Stimulated activated CD4-positive, alpha-beta T cell treated with anti-CD3 and anti-CD28 coated beads, Interleukin-4, amount 100 ng/mL, for 1 hour (primary cell): ENCODE measurements around the gene APBB1IP.

ENCODE experiments used
- DNase-seq: peaks from one replicate; pipeline ENCODE4 v3.0.0-alpha.2; 2020

APBB1IP gene

GRCh38 chr10:26513101-26513500 is 75.0 kb downstream of the APBB1IP start:
- no peak for DNase-seq

- DNase-seq, result no peak
Observed at GRCh38 chr10:26516540-26517101, 78.5 kb downstream of the APBB1IP start.

- DNase-seq, result no peak
Observed at GRCh38 chr10:26517141-26517867, 79.2 kb downstream of the APBB1IP start.

- no peak for DNase-seq
Observed at GRCh38 chr10:26519803-26520202, 81.7 kb downstream of the APBB1IP start.

GRCh38 chr10:26520575-26520974 is 82.4 kb downstream of the APBB1IP start:
- DNase-seq, result no peak

- DNase-seq, result no peak
Observed at GRCh38 chr10:26524161-26524896, 86.2 kb downstream of the APBB1IP start.

GRCh38 chr10:26525586-26525985 is 87.4 kb downstream of the APBB1IP start:
- DNase-seq, result no peak

GRCh38 chr10:26527018-26527417 is 88.9 kb downstream of the APBB1IP start:
- DNase-seq, result peak; percentile 15

GRCh38 chr10:26528048-26528447 is 89.9 kb downstream of the APBB1IP start:
- DNase-seq, result no peak

GRCh38 chr10:26528715-26529393 is 90.7 kb downstream of the APBB1IP start:
- DNase-seq, result no peak

GRCh38 chr10:26534384-26534783 is 96.2 kb downstream of the APBB1IP start:
- no peak for DNase-seq

- no peak for DNase-seq
Observed at GRCh38 chr10:26540601-26541000, 102.5 kb downstream of the APBB1IP start.

- DNase-seq, result no peak
Observed at GRCh38 chr10:26543567-26544306, 105.6 kb downstream of the APBB1IP start.

- DNase-seq, result no peak
Observed at GRCh38 chr10:26544932-26545331, 106.8 kb downstream of the APBB1IP start.

GRCh38 chr10:26550774-26551526 is 112.8 kb downstream of the APBB1IP start:
- DNase-seq, result no peak

- no peak for DNase-seq
Observed at GRCh38 chr10:26554246-26554645, 116.1 kb downstream of the APBB1IP start.

GRCh38 chr10:26555719-26556368 is 117.7 kb downstream of the APBB1IP start:
- no peak for DNase-seq

- no peak for DNase-seq
Observed at GRCh38 chr10:26556748-26557640, 118.9 kb downstream of the APBB1IP start.

GRCh38 chr10:26557641-26558014 is 119.5 kb downstream of the APBB1IP start:
- DNase-seq, result no peak
